Small intestine (tissue), 16 donors: Measurements from ENCODE around the gene DUSP19. TPM values are rescaled to one million over a fixed set of nuclear protein-coding genes. Genes with fewer than 3 reads are reported as not detected.

Experiments used
- DNase-seq, 2 donors: peaks; one replicate each; pipeline versions ENCODE4 v3.0.0 to v3.0.0-alpha.2; 2013
- FAIRE-seq: peaks from 2 replicates; lab custom pipeline; 2012; peaks lifted over from hg19 to GRCh38; lab: Jason Lieb, UNC
- H3K27ac ChIP-seq, 3 donors: one replicate each; pipeline ENCODE4 v1.5.1; 2013; ENCODE audit warnings: low read length in 2 of 3, mild to moderate bottlenecking in 2 of 3, control low read depth in 1 of 3, inconsistent platforms in 1 of 3, low read depth in 1 of 3, moderate library complexity in 1 of 3
- H3K27me3 ChIP-seq, 3 donors: one replicate each; pipeline ENCODE4 v1.6.1; 2013; ENCODE audit warnings: low read length in 3 of 3, inconsistent platforms in 1 of 3; ENCODE audit not compliant: control insufficient read depth in 3 of 3, insufficient read depth in 3 of 3
- H3K36me3 ChIP-seq, 3 donors: one replicate each; pipeline ENCODE4 v1.6.1; 2013; ENCODE audit warnings: low read length in 3 of 3, inconsistent platforms in 1 of 3, low read depth in 1 of 3, mild to moderate bottlenecking in 1 of 3, moderate library complexity in 1 of 3; ENCODE audit not compliant: control insufficient read depth in 3 of 3, insufficient read depth in 2 of 3
- H3K4me1 ChIP-seq, 3 donors: one replicate each; pipeline ENCODE4 v1.6.1; 2013; ENCODE audit warnings: low read length in 2 of 3, inconsistent platforms in 1 of 3, low read depth in 1 of 3, mild to moderate bottlenecking in 1 of 3, moderate library complexity in 1 of 3; ENCODE audit not compliant: control insufficient read depth in 3 of 3, insufficient read depth in 2 of 3
- H3K4me3 ChIP-seq, 3 donors: one replicate each; pipeline ENCODE4 v1.5.1; 2013; ENCODE audit warnings: low read length in 3 of 3, control low read depth in 1 of 3, inconsistent platforms in 1 of 3, low read depth in 1 of 3, mild to moderate bottlenecking in 1 of 3, moderate library complexity in 1 of 3
- H3K9me3 ChIP-seq, 2 donors: one replicate each; pipeline ENCODE4 v1.6.1; 2013; ENCODE audit warnings: low read depth in 1 of 2, low read length in 1 of 2; ENCODE audit not compliant: control insufficient read depth in 2 of 2, insufficient read depth in 1 of 2
- WGBS, 3 donors: extraction: QIAGEN DNeasy Blood & Tissue Kit; methylation state at CpG; one replicate each; pipeline ENCODE4 v1.1.7; 2013; 5-methylcytosine and 5-hydroxymethylcytosine counted together
- long read RNA-seq, 10 donors: transcript quantifications; one replicate each; lab custom pipeline, GENCODE V29; 2026
- polyA plus RNA-seq, 4 donors: library from polyadenylated mRNA; stranded (reverse) in 3 of 4; unstranded in 1 of 4; fragments of 200-250 nt in 3 of 4; fragments of 120-200 nt in 1 of 4; gene quantifications; one replicate each; pipeline versions ENCODE4 v1.2.1 to v1.2.3, GENCODE V29; 2013
- donor health status: healthy with polysubstance abuse.
- donor health status: control.
- donor health status: control.
- donor health status: Bipolar disorder and iron deficiency.
- donor health status: healthy.

DUSP19 gene, protein sequence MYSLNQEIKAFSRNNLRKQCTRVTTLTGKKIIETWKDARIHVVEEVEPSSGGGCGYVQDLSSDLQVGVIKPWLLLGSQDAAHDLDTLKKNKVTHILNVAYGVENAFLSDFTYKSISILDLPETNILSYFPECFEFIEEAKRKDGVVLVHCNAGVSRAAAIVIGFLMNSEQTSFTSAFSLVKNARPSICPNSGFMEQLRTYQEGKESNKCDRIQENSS
- polyA plus RNA-seq = 1 to 10 TPM in 3 of 4 donors, under 1 TPM in 1; 0.81 to 3.0 (median 2.2) TPM
- long read RNA-seq, donor 1 = 0 reads
- long read RNA-seq, donor 2 = 0 reads
- long read RNA-seq, donor 3 = 0 reads
- long read RNA-seq, donor 4 = 0 reads
- long read RNA-seq, donor 5 = 0 reads
- long read RNA-seq, donor 6, full-length matches to known transcripts = 1 of 1 reads
- long read RNA-seq, donor 6, partial matches to known transcripts = 0 of 1 reads
- long read RNA-seq, donor 6, other reads (novel, unspliced or antisense) = 0 of 1 reads
- long read RNA-seq, donor 7 = 0 reads
- long read RNA-seq, donor 8 = 0 reads
- long read RNA-seq, donor 9 = 0 reads
- long read RNA-seq, donor 10, full-length matches to known transcripts = 1 of 1 reads
- long read RNA-seq, donor 10, partial matches to known transcripts = 0 of 1 reads
- long read RNA-seq, donor 10, other reads (novel, unspliced or antisense) = 0 of 1 reads

DNA sequence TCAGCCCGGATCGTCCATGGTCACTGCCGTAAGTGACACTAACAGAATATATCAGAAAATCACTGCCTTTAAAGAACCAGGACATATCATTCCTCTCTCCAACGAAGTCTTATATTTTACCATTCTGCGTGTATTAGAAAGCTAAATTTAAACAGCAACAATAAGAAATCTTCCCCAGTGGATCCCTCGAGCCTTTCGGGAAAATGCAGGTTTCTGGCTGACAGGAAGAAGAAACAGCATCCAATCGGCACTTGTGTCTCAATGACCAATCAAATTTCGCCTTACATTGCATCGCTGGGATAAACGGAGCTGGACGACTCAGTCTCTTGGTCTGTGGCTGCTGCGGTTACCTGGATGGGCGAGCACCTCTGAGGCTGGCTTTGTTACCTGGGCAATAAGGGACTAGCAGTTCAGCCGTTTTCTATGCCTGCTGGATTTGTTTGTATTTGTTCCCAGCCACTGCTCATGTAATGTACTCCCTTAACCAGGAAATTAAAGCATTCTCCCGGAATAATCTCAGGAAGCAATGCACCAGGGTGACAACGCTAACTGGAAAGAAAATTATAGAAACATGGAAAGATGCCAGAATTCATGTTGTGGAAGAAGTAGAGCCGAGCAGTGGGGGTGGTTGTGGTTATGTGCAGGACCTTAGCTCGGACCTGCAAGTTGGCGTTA is at the start of gene DUSP19:
Gene DUSP19, plus strand, starts transcription at position 284 of the 675 bp plus-strand sequence. Its CDS starts 187 bp downstream, at position 471.
- Histone ChIP-seq H3K36me3 (no peaks in the 10 kb centered on the region), H3K4me1 (peaks cover 0 to 4% (median 0%) of the 10 kb centered on the region in 3 donors), H3K9me3 (no peaks in the 10 kb centered on the region), H3K27me3 (no peaks in the 10 kb centered on the region), H3K4me3 (peak within 1 kb of the TSS; percentile 48 to 81 (median 60)), H3K27ac (peak within 1 kb of the TSS; percentile 68 to 88 (median 86))
- FAIRE-seq = no peak
- peak; percentile 98 for DNase-seq
- 0 to 1% (median 1%) methylated on average over 20 of the region's 20 CpGs for WGBS, 3 donors

DNA sequence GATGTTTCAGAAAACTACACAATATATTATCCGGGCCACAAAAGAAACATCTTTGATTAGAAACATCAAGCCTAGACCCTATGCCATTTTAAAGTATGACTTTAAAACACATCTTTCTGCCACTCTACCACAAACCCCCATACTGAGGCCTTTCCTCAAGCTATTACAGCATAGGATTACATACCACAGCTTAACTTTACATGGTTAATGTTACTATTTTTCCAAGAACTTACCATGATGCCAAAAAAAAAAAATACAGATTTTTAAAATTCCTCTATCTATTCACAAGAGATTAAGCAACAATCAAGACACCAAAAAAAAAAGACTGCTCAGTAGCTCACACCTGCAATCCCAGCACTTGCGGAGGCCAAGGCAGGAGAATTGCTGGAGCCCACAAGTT is 49.3 kb upstream of the DUSP19 start:
- H3K27ac ChIP-seq = no peak overlapping the region
- no peaks in the 10 kb centered on the region for H3K27me3 ChIP-seq
- peaks cover 3 to 7% (median 4%) of the 10 kb centered on the region in 3 donors for H3K4me1 ChIP-seq
- H3K4me3 ChIP-seq = no peak overlapping the region
- 92 to 100% (median 93%) methylated on average over 2 of the region's 2 CpGs for WGBS, 3 donors
- H3K36me3 ChIP-seq = no peaks in the 10 kb centered on the region
- no peak for FAIRE-seq
- no peak for DNase-seq
- H3K9me3 ChIP-seq = no peaks in the 10 kb centered on the region

DNA sequence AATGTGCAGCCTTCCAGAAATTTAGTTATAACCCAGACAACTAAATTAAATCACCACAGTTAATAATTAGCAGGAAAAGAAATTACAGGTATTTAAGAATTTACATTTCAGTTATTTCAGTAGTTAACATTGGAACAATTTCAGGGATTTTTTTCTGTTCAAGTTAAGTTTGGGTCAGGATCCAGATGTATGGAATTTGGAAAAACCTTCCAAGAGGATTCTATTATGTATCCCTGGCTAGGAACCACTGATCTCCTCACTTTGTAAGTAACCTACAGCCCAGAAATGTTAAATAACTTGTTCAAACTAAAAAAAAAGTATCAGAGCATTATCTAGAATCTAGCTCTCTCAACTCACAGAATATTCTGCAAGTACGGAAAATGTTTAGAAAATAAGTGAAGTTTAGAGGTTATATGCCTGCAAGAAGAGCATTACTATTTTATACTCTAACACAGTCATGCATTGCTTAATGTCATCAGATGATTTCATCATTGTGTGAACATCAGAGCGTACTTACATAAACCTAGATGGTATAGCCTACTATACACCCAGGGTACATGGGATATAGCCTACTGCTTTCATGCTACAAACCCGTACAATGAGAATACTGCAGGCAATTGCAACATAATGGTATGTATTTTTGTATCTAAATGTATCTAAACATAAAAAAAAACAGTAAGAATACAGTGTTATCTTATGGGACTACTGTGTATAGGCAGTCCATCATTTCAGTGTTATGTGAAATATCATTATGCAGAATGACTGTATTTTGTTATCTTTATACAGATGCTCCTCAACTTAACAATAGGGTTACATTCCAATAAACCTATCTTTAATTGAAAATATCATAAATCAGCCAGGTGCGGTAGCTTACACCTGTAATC is 46.4 kb upstream of the DUSP19 start:
- FAIRE-seq (no peak), DNase-seq (peak in 1 of 2 donors; percentile 14)
- Histone ChIP-seq H3K27me3 (no peaks in the 10 kb centered on the region), H3K4me3 (no peak overlapping the region), H3K4me1 (peaks cover 0 to 5% (median 2%) of the 10 kb centered on the region in 3 donors), H3K9me3 (no peaks in the 10 kb centered on the region), H3K27ac (no peak overlapping the region), H3K36me3 (no peaks in the 10 kb centered on the region)
- WGBS, 3 donors = 75 to 83% (median 81%) methylated on average over 4 of the region's 4 CpGs

DNA sequence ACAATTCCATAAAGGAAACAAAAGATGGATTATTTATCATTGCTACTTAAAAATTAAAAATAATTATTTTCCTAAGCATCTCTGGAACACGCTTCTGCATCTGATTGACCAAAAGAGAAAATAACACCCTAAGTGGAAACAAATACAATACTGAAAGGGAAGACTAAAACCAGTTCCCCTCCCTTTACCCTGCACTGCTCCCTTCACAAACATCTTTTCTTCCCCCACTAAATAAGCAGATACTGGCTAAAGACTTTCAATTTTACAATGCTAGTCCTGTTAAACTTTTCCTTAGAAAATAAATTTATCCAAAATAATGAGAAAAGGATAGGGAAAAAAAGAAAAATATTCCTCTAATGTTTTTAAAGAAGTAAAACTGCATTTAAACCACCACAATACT is 44.6 kb upstream of the DUSP19 start:
- 64 to 84% (median 71%) methylated on average over 1 of the region's 1 CpG for WGBS, 3 donors
- no peaks in the 10 kb centered on the region for H3K9me3 ChIP-seq
- no peaks in the 10 kb centered on the region for H3K36me3 ChIP-seq
- peaks cover 0 to 9% (median 2%) of the 10 kb centered on the region in 3 donors for H3K4me1 ChIP-seq
- H3K27ac ChIP-seq = no peak overlapping the region
- no peak for DNase-seq
- no peak overlapping the region for H3K4me3 ChIP-seq
- no peak for FAIRE-seq
- no peaks in the 10 kb centered on the region for H3K27me3 ChIP-seq

DNA sequence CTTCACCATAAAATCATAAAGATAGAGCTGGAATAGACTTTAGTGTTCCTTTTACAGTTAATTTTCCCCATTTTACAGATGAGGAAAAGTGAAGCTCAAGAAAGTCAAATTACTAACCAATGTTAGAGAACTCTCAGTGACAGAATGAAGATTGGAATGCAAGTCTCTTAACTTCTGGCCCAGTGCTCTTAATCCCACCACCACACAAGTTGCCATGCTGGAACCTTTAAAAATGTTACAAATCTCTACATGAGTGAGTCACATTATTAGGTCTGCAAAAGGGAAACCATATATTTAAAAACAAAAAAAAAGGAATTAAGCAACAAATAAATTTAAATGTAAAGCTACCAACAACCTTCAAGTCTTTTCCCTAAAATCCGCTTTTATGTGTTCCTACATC is 43.7 kb upstream of the DUSP19 start:
- DNase-seq (no peak), FAIRE-seq (no peak)
- Histone ChIP-seq H3K4me1 (peaks cover 0 to 10% (median 0%) of the 10 kb centered on the region in 3 donors), H3K27me3 (no peaks in the 10 kb centered on the region), H3K27ac (no peak overlapping the region), H3K4me3 (no peak overlapping the region), H3K36me3 (no peaks in the 10 kb centered on the region), H3K9me3 (no peaks in the 10 kb centered on the region)
- 89 to 100% (median 93%) methylated on average over 1 of the region's 1 CpG for WGBS, 3 donors

DNA sequence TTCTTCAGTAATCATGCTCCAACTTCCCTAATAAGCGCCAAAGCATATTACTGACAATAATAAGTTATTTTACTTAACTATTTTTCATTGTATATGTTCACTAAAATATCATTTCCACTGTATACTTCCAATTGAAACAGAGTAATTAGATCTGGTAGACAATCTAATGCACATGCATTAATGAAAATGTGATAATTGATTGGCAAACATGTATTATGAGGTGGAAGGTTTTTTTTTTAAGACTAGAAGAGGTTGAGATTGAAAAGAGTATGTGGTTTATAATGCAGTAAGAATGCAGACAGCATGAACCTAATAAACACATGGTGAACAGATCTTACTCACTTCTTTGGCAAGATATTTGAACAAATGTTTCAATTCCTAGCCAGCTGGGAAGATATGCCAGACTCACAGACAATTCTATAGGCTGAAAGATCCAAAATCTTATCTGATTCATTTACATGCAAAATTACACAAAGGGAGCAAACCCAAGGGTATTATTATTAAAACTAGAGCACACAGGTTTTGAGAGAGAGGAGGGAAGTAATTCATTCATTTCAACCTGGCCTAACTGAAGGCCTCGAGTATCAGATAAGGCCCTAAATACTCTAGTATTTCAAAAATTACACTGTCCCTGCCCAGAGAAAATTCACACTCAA is 43.1 kb upstream of the DUSP19 start:
- peak; percentile 30 for FAIRE-seq
- H3K36me3 ChIP-seq = no peaks in the 10 kb centered on the region
- WGBS, 3 donors = 48 to 52% (median 49%) methylated on average over 2 of the region's 2 CpGs
- no peak overlapping the region for H3K27ac ChIP-seq
- DNase-seq = peak in 1 of 2 donors; percentile 11
- peaks cover 0 to 10% (median 0%) of the 10 kb centered on the region in 3 donors for H3K4me1 ChIP-seq
- no peaks in the 10 kb centered on the region for H3K9me3 ChIP-seq
- H3K27me3 ChIP-seq = no peaks in the 10 kb centered on the region
- peak overlapping the region in 1 of 3 donors; percentile 19 for H3K4me3 ChIP-seq

DNA sequence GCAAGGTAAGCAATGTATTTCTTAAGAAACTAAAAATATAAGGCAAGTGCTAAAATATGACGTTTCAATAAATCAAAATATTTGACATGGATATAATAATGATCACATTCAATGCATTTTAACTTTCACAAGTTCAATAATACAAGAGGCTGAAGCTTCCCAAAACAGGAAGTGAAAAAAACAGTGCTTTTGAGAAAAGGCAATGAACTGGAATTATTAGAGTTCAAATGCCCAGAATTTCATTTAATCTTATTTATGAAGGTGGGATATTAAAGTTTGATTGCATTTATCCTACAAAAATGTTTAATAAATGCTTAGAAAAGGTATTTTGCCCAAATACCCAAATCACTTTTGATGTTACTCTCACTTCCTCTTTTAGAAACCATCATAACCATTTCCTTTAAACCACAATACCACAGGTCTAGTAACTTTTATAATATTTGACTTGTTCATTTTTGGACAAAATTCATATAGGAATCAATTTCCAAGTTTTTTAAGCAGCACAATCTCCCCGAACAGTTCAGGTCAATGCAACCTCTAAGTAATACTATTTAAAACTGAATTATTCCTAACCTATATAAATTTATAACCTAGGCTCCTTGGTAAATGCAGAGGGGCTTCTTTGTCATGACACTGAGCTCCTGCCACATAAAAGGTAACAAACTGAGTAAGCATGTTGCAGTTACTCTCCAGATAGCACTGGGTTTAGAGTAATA is 42.4 kb upstream of the DUSP19 start:
- H3K4me3 ChIP-seq = peak overlapping the region in 2 of 3 donors; percentile 42 to 68
- FAIRE-seq = peak; percentile 57
- peak overlapping the region in 1 of 3 donors; percentile 97 for H3K27ac ChIP-seq
- peak; percentile 10 to 13 for DNase-seq
- peaks cover 0 to 10% (median 0%) of the 10 kb centered on the region in 3 donors for H3K4me1 ChIP-seq
- 8 to 14% (median 13%) methylated on average over 2 of the region's 2 CpGs for WGBS, 3 donors
- H3K27me3 ChIP-seq = no peaks in the 10 kb centered on the region
- no peaks in the 10 kb centered on the region for H3K9me3 ChIP-seq
- H3K36me3 ChIP-seq = no peaks in the 10 kb centered on the region
